ENCODE measurements around the gene PCIF1.
A peak's percentile ranks its signal among the peaks of the same experiment; 100 is the strongest.

PCIF1 gene

DNA sequence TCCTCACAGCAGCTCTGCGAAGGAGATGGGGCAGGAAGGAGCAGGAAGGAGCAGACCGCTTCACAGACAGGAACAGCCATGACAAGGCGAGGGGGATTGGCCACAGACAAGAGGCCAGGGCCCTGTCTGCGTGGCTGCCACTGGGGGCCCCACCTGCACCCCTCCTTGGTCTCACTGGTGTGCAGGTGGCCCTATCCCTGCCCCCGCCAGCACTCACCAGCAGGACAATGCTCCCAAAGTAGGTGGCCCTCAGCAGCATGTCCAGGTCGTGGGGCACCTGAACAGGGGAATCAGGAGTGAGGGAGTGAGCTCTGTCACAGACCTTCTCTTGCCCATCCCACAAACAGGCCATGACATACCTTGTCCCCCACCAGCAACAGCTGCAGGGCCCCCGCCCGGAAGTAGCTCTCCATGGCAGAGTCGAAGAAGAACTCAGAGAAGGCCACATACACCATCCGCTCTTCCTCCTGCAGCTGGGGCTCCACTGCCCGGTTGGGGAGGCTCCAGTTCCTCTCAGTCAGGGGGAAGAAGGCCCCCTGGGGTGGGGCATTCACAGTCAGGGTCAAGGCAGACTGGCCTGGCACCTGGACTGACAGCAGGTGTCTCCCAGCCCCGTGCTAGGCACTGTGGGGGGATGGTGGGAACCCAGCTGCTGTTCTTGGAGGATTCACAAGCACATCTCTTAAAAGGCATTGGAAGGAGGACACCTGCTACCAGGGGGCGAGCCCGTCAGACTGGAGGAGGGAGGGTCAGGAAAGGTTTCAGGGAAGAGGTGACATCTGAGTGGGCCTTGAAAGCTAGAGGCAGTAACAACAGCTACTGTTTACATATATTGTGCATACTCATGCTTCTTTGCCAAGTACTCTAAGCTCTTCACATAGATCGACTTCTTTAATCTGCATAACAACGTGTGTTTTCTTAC lies 29.6 kb upstream of the PCIF1 start:
- DNase-seq = no peak

DNA sequence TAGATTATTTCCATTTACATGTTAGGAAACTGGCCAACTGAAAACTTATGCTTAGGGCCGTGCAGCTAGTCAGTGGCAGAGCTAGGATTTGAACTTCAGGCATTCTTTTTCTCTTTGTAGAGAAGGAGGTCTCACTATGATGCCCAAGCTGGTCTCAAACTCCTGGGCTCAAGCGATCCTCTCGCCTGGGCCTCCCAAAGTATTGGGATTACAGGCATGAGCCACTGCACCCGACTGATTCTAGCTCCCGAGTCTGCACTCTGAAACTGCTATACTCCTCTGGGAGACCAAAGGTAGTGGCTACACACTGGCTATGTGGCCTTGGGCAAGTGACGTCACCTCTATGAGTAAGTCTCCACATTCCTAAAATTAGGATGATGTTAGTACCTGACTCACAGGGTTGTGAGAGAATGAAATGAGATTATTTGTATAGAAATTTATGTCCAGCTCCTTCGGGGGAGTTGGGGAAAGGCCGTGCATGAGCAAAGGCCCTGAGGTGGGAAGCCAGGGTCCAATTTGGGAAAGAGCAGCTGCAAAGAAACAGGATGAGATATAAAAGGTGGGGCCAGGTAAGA lies 28.9 kb upstream of the PCIF1 start:
- no peak for DNase-seq

DNA sequence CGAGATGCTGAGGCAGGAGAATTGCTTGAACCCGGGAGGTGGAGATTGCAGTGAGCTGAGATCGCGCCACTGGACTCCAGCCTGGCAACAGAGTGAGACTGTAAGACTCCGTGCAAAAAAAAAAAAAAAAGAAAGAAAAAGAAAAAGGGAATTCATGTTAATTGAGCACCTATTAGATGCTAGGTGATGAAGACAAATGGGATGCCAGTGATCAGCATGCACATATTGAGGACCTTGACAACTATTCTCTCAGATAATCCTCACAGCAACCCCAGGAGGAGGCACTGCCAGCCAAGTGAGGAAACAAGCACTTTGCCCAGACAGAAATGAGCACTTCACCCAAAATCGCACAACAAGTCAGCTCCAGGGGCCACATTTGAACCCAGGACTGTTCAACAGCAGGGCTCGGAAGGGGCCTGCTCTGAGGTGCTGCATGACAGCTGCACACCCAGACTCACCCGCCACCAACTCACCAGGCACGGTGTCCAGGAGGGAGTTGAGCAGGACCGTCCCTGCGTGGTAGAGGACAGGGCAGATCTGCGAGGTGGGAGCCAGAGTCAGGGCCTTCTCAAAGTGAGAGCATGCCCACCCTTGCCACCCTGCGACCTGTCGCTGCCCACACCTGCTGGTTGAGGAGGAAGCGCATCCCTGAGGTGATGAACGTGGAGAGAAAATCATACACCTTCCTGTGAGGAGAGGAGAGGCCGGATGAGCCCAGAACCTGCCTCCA lies 27.1 kb upstream of the PCIF1 start:
- DNase-seq = no peak

DNA sequence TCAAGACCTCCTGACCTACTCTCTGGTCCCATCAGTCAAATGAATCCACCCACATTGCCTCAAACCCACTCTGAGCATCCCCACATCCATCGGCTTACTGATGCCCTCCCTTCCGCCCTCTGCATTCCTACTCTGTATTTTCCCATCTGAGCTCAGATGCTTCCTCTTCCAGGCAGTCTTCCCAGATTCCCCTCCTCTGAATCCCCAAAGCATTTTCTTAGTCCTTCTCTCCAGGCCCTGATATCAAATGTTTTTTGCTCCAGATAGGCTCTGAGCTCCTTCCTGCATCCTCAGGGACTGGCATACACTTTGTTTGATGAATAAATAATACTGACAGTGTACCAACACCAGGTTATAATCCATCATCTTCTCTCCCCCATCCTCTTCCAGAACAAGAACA lies 26.4 kb upstream of the PCIF1 start:
- DNase-seq = no peak

DNA sequence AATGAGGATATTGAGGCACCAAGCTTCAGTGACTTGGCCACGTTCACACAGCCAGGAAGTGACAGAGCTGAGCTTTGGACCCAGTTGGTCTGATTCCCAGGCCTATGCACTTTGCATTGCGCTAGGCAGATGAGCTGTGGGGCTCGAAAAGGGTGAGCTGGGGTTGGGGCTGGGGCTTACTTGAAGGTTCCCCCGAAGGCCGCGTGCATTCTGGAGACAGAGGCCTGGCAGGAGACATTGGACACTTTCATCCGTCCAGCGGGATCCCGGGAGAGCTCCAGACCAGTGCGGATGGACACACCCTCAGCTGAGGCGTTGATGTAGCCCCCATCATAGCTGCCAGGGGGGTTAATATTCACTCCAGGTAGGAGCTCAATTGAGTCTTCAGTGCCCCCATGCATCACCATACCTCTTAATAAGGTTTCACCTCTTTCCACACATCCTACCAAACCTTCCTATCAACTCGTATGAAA lies 25.1 kb upstream of the PCIF1 start:
- no peak for DNase-seq

DNA sequence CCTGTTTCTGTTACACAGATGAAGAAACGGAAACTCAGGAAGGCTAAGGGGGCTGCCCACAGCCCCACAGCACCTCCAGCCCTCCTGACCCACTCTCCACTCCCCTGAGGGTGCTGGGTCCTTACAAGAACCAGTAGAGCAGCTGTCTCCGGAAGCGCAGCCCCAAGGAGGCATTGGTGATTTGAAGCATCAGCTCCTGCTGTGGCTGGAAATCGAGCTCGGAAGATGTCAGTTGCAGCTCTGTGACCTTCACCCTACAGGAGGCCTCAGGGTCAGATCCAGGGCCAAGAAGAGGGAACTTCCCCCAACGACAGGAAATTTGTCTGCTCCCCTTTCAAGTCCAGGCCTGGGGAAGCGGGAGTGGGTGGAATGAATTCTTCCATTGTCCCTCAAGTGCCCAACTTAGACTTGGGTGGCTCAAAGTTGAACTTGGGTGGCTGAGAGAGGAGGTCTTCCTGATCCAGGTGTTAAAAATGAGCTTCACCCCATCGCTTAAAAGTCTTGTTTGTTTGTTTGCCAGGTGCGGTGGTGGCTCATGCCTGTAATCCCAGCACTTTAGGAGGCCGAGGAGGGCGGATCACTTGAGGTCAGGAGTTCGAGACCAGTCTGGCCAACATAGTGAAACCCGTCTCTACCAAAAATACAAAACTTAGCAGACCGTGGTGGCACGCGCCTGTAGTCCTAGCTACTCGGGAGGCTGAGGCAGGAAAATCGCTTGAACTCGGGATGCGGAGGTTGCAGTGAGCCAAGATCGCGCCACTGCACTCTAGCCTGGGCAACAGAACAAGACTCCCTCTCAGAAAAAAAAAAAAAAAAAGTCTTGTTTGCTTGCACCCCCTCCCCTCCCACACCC lies 24.4 kb upstream of the PCIF1 start:
- no peak for DNase-seq

DNA sequence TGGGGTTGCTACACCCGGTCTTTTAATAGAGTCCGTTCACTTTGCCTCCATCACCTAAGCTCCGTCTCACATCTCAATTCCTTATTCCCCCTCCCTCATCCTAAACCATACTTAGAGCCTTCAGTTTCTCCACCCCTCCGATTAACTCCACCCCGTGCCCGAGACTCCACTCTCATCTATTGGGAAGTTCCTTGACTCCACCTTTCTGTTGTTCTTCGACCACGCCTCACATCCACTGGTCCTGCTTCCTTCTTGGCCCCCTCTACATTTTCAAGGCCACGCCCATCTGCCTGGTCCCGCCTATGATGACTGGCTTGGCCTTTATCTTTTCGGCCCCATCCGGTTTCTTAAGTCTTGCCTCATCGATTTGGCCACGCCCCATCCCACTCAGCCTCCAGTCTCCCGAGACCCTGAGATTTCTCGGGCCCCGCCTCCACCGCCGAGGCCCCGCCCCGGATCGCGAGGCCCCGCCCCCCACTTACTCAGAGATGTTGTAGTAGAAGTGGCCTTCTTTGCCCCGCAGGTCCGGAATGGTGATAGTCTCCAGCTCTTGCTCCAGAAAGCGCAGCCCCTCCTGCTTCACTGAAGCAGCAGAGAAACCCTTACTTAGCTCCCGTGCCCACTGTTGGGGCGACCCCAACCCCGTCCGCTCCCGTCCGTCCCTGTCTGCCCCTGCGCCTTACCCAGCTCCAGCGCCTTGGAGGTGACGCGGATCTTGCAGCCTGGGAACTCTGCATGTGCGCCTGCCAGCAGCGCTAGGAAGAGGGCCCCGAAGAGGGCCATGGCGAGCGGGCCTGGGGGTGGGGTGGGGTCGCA lies 23.6 kb upstream of the PCIF1 start:
- DNase-seq = peak; percentile 89

DNA sequence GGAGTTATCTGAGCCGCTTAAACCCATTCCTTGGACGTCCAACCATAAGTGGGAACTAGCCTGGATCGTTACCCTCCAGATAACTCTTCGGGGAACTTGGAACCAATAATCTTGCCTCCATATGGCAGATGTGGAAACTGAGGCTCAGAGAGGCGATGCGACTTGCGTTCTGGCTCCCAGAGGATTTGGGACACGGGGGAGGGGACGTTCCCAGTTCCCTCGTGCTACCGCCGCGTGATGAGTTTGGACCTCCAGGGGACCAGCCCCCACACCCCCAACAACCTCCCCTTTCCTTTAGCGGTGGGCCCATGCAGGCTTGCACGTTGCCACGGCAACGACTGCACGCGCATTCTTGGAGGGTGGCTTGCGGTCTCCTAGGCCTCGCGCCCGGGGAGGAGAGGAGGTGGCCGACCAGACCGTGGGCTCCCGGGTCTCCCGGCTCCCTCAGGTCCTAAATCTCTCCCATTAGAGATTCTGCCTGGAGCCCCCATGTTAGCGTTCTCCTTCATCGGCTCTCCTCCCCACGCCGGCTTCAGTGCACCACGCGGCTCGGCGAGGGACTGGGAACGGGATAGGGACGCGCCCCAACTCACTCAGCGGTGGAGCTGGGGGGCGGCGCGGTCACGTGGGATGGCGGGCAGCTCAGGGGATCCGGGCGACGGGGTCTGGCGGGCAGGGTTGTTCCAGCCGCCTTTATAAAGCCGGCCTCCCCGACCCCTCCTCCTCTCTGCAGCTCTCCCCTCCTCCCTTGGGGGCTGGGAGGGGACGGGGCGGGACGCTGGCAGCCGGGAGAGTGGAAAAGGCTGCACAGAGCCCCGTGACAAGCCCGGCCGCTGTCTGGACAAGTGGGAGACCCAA lies 22.8 kb upstream of the PCIF1 start, which contains the start of gene PLTP:
TSS of gene PLTP (minus strand) at position 670 of the 858 bp plus-strand sequence. CDS start 703 bp downstream, outside the sequence.
- peak; percentile 20 for DNase-seq

DNA sequence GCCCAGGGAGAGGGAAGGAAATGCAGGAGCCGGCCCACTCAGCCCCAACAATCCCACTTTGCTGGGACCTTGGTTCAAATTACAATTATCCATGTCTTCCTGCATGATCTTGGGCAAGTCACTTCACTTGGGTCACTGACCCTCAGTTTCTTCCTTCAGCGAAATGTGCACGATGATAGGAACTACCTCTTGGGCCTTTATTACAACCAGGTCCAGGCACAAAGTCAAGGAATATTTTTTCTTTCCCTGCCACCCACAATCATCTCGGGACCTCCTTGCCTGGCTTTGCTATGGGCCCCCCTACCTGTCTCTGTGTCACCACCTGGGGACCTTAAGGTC lies 22.2 kb upstream of the PCIF1 start:
- DNase-seq = no peak

DNA sequence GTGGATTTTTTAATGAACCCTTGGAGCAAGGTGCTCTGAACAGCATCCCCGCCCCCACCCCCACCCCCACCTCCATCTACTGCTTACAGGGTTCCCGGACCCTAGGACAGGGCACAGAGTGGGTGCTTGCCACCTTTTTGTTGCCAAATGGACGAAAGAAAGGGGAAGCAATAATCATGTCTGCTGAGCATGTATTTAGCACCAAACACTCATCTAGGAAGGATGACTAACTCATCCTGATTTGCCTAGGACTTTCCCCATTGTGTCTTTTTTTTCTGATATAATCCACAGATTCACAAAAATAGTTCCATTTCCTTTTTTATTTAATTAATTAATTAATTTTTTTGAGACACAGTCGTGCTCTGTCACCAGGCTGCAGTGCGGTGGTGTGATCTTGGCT lies 21.4 kb upstream of the PCIF1 start:
- no peak for DNase-seq

DNA sequence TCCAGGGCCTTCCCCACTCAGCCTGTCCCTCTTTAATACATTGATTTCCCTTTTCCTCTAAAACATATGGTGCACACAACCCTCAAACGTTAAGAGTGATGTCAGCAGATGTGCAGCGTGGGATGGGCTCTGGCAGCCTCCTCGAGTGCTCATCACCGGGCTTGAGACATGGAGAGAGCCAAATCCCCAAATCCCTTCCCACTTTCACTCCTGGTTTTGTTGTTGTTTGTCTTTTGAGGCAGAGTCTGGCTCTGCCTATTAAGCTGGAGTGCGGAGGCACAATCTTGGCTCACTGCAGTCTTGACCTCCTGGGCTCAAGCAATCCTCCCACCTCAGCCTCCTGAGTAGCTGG lies 16.7 kb upstream of the PCIF1 start:
- no peak for DNase-seq

DNA sequence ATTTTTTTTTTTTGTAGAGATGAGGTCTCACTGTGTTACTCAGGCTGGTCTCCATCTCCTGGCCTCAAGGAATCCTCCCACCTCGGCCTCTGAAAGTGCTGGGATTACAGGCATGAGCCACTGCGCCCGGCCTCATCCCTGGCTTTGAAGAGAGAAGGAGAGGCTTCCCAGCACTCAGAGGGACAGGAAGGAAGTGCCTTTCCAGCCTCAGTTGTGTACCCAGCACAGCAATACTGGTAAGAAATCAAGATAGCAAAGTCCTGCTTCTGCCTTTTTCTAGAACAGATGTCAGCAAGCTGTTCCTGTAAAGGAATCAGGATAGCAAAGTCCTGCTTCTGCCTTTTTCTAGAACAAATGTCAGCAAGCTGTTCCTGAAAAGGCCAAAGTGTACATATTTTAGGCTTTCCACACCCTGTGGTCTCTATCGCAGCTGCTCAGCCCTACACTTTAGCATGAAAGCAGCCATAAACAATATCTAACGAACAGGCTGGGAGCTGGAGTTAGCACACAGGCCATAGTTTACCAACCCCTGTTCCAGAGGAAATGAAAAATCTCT lies 16.2 kb upstream of the PCIF1 start:
- DNase-seq = no peak

DNA sequence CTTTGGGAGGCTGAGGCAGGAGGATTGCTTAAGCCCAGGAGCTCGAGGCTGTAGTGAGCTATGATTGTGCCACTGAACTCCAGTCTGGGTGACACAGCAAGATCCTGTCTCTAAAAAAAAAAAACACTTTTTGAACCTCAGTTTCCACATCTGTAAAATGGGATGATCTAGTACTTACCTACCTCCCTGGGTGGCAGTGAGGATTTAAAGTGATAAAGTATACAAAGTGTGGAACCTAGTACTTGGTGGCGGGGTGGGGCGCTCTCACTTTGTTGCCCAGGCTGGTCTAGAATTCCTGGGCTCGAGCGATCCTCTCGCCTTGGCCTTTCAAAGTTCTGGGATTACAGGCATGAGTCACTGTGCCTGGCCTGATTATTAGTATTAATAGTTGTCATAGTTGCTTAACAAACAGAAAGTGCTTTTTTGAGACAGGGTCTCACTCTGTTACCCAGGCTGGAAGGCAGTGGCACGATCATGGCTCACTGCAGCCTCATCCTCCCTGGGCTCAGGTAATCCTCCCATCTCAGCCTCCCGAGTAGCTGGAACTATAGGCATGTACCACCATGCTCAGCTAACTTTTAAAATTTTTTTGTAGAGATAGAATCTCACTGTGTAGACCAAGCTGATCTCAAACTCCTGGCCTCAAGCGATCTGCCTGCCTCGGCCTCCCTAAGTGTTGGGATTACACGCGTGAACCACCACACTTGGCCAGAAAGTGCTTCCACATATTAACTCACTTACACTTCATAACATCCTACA lies 15.5 kb upstream of the PCIF1 start:
- no peak for DNase-seq

DNA sequence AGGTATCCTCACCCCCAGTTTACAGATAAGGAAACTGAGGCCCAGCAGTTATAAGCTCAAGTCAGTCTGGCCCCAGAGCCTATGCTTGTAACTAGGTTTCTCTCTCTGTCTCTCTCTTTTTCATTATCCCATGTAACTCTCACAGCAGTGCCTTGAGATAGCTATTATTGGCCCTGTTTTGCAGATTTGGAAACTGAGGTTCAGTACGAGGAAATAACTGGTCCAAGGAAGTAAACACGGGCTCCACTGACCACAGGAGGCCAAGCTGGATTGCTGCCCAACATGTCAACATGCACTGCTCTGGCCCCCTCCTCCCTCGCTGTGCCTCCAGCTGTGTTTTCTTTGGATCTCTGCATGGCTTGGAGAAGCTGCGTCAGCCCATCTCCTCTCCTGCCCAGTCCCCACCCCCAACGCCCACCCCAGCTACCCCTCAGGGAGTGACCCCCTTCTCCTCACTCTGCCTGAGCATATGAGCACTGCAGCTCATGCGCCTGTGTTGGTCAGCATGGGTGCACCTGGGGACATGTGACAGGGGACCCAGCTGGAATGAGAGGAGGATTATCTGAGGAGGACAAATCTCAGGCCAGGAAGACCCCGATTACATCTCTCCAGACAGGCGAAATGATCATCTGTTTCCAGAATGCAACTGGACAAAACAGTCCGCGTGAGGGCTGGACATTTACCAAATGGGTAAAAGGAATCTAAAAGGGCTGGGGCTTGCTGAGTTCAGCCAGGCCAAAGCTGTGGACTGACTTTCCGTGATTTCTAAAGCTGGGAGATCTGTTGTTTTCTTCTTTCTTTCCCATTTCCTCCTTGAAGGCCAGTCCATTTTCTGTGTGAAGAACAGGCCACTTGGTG lies 14.7 kb upstream of the PCIF1 start:
- no peak for DNase-seq

DNA sequence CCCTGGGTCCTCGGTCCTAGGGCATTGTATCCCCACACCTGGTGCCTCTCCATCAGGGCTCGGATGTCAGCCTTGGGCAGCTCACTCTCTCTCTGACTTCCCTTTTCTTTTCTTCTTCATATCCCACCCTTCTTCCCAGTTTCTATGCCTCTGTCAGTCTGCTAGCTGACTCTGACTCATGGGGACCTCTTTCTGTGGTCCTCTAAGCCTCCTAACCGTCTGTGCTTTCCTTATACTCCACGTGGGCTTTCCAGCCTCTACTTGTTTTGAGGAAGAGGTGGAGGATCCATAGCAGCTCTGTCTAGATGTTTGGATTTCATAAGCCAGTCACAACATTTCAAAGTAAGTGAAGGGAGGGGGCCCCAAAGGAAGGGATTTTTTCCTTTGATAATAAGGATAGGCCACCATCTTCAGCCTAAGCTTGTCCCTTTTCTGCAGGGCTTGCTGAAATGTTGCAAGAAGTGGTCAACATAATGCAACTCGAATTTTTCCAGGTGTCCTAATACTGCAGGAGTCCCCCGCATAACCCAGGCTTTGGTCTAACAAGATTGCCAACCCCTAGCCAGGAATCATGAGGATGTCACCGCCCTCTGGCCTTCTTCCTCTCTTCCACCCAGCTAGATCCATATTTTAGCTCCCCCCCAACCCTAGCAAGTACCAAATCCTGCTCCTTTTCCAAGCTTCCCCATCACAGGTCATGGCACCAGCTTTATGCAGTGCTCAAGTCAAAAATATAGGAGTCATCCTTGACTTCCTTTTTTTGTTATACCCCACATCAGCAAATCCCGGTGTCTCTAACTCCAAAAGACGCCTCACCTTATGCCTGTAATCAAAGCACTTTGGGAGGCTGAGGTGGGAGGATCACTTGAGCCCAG lies 13.8 kb upstream of the PCIF1 start:
- DNase-seq = no peak

DNA sequence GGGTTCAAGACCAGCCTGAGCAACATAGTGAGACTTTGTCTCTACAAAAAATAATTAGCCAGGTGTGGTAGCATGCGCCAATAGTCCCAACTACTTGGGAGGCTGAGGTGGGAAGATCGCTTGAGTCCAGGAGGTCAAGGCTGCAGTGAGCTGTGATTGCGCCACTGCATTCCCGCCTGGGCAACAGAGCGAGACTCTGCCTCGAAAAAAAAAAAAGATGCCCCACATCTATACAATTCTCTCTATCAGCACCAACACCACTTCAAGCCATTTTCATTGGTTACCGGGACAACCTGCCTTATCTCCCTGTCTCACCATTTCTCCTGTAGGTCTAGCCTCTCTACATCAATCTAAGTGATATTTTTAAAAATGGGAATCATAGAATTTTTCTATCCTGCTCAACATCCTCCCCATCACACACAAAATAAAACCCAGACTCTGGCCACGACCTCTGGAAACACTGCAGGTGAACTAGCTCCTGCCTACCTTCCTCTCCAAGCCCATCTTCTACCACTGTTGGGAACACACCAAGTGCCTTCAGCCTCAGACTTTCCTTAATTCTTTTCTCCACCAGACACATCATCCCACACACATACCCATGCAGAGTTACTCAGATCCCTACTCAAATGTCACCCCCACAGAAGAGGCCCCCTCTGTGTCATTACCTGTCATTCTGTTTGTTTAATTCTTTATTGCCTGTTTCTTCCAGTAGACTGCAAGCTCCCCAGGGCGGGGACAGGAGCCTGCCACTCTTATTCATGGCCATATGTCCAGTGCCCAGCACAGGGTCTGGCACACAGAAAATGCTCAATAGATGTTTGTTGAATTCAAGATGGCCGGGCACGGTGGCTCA lies 12.9 kb upstream of the PCIF1 start:
- DNase-seq = no peak
